ENCODE data around the gene PNCK.
"Not testable (repeated sequence)": the region's sequence is repeated elsewhere in the genome, so short reads cannot be mapped to it uniquely, and the experiment has no call there.

PNCK gene

GRCh38 chrX:153673428-153674218, at the start of gene PNCK:
PNCK (minus strand) TSS chrX:153673813; CDS start chrX:153673076, 737 bp downstream.
- no peak for DNase-seq
- in situ Hi-C loops (cut with HindIII; ENCODE audit: low pct_ligation_motif_present, low pct_unique_long_range_greater_than_20kb, low sequenced_read_pairs) = no loop called here

GRCh38 chrX:153722704-153723350, 49.2 kb upstream of the PNCK start:
- no peak for DNase-seq
- in situ Hi-C loops (cut with HindIII; ENCODE audit: low pct_ligation_motif_present, low pct_unique_long_range_greater_than_20kb, low sequenced_read_pairs) = no loop called here

GRCh38 chrX:153719701-153720100, 46.1 kb upstream of the PNCK start:
- in situ Hi-C loops (cut with HindIII; ENCODE audit: low pct_ligation_motif_present, low pct_unique_long_range_greater_than_20kb, low sequenced_read_pairs) = no loop called here
- no peak for DNase-seq

DNA sequence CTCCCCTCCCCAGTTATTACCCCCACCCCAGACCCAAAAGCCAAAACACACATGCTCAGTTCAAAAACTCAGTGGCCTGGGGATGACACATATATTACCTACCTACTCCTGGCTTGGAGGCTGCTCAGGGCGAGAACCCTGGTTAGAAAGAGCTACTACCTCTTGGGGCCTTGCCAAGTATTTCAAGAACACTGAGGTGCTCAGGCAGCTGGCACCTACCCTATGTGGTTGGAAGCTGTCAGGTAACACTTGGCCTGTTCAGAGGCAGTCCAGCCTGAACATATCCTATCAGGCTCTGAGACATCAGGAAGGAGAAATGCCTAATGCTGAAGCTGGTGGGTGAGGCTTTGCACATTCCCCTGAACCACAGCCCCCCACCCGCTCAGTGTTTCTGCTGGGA, 45.6 kb upstream of the PNCK start:
- DNase-seq = no peak
- in situ Hi-C loops (cut with HindIII; ENCODE audit: low pct_ligation_motif_present, low pct_unique_long_range_greater_than_20kb, low sequenced_read_pairs) = no loop called here

GRCh38 chrX:153717445-153717844, 43.8 kb upstream of the PNCK start:
- no peak for DNase-seq
- in situ Hi-C loops (cut with HindIII; ENCODE audit: low pct_ligation_motif_present, low pct_unique_long_range_greater_than_20kb, low sequenced_read_pairs) = no loop called here

- no peak for DNase-seq
- in situ Hi-C loops (cut with HindIII; ENCODE audit: low pct_ligation_motif_present, low pct_unique_long_range_greater_than_20kb, low sequenced_read_pairs) = no loop called here
Measured at GRCh38 chrX:153714256-153714655, 40.6 kb upstream of the PNCK start.

GRCh38 chrX:153709726-153710674, 36.4 kb upstream of the PNCK start:
- in situ Hi-C loops (cut with HindIII; ENCODE audit: low pct_ligation_motif_present, low pct_unique_long_range_greater_than_20kb, low sequenced_read_pairs) = no loop called here

DNA sequence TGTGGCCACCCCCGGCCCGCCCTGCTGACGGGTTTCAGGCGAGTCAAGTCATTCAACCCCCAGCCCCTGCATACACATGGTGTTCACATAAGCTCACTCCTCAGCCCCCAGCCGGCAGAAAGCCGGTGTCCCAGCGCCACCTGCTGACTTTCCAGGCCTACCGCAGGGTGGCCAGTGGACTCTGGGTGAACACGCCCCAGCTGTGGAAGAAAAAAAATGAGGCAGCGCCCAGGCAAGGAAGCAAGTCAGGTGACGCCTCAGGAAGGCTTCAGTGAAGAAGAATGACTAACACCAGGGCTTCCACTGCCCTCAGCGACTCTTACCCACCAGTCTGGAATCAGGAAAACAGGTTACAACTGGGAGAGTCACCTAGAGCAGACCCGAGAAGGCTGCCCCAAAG, 34.8 kb upstream of the PNCK start:
- in situ Hi-C loops (cut with HindIII; ENCODE audit: low pct_ligation_motif_present, low pct_unique_long_range_greater_than_20kb, low sequenced_read_pairs) = no loop called here
- peak; percentile 83 for DNase-seq

More at GRCh38 chrX:153709726-153710674, 36.4 kb upstream of the PNCK start:
- DNase-seq = no peak

GRCh38 chrX:153707406-153707805, 33.8 kb upstream of the PNCK start:
- DNase-seq = no peak
- in situ Hi-C loops (cut with HindIII; ENCODE audit: low pct_ligation_motif_present, low pct_unique_long_range_greater_than_20kb, low sequenced_read_pairs) = no loop called here

- no peak for DNase-seq
- in situ Hi-C loops (cut with HindIII; ENCODE audit: low pct_ligation_motif_present, low pct_unique_long_range_greater_than_20kb, low sequenced_read_pairs) = no loop called here
Measured at GRCh38 chrX:153706799-153707198, 33.2 kb upstream of the PNCK start.

DNA sequence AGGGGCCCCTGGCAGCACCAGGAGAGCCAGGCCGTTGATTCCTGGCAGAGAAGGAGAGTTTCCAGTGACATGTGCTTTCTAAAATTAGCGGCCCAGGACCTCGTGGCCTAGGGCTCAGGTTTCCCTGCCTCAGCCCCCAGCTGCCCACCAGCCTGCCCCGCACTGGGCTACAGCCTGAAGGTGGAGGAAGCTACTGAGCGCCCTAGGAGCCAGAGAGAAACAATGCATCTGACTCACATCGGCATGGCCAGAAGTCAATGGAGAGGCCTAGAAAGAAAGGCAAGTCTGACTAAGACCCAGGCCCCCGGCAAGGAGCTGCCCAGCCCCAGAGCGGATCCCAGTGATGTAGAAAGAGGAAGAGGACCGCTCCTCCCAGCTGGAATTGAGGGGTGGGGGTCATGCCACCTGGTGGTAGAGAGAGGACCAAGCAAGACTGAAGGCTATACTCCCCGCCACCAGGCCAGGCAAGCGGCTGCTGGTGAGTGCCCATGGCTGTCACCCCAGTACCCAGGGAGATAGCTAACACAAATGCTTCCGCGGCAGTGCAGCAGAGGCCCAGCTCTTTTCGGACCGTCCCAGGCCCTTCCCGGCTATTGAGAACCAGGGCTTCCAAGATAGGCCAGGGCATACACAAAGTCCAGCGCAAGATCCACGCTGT, 31.9 kb upstream of the PNCK start:
- DNase-seq; in situ Hi-C loops (cut with HindIII; ENCODE audit: low pct_ligation_motif_present, low pct_unique_long_range_greater_than_20kb, low sequenced_read_pairs): not testable (repeated sequence)

DNA sequence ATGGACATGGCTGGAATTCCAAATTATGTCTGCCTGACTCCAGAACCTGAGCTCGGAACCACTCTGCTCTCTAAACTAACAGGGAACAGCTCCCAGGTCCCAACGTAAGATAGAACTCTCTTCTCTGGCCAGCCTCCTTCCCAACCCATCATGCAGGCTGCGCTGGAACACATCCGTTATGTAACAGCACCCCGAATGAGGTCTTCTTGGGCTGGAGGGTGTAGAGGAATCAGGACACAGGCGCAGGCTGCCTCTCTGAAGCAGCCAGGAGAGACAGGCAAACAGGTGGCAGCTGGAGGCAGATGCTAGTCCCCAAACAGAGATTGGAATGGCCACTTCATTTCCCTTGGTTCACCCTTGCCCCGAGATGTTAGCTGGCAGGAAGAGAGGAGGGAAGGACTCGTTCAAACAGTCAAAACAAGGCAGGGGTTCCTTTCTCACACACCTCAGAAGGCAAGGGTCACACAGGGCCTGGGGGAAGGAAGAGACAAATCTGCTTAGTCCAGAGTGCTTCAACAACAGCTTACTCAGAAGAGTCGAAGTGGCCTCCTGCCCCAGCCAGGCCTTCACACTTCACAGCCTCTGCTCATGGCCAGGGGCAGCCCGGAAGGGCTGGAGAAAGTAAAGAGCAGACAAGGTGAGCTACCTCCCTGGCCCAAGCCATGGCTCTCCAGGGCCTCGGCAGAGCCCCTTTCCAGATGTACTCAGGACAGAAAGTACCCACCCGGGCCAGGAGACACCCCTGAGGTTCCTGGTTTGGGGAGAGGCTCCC, 31.2 kb upstream of the PNCK start:
- in situ Hi-C loops (cut with HindIII; ENCODE audit: low pct_ligation_motif_present, low pct_unique_long_range_greater_than_20kb, low sequenced_read_pairs) = not testable (repeated sequence)

DNA sequence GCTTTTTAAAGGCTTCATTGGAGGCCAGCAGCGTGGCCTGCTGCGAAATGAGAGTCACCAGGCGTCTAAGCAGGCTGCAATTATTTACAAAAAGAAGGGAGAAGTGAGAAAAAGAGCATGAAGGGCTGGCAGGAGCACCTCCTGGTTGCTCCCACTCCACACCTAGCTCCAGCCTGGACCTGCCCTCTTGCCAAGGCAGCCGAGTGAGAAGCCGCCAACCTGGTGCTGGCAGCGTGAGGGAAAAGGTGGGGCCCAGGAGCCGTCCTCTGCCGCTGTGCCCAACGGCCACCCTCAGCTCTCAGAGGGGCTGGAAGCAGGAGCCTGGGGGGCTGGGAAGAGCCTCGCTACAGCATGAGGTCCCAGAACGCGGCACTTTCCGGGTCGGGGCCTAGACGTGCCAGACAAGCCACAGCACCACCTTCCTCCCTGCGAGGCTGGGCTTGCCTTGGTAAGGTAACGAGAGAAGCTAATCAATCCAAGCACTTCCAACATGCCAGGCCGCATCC, 30.5 kb upstream of the PNCK start:
- DNase-seq = no peak
- in situ Hi-C loops (cut with HindIII; ENCODE audit: low pct_ligation_motif_present, low pct_unique_long_range_greater_than_20kb, low sequenced_read_pairs) = no loop called here

More for the DNA sequence above, 31.2 kb upstream of the PNCK start:
- not testable (repeated sequence) for DNase-seq

- in situ Hi-C loops (cut with HindIII; ENCODE audit: low pct_ligation_motif_present, low pct_unique_long_range_greater_than_20kb, low sequenced_read_pairs) = no loop called here
- DNase-seq = no peak
Measured at GRCh38 chrX:153703036-153703370, 29.4 kb upstream of the PNCK start.

- DNase-seq = no peak
- in situ Hi-C loops (cut with HindIII; ENCODE audit: low pct_ligation_motif_present, low pct_unique_long_range_greater_than_20kb, low sequenced_read_pairs) = no loop called here
Measured at GRCh38 chrX:153702336-153703035, 28.9 kb upstream of the PNCK start.

GRCh38 chrX:153701706-153702105, 28.1 kb upstream of the PNCK start:
- in situ Hi-C loops (cut with HindIII; ENCODE audit: low pct_ligation_motif_present, low pct_unique_long_range_greater_than_20kb, low sequenced_read_pairs) = no loop called here
- no peak for DNase-seq

DNA sequence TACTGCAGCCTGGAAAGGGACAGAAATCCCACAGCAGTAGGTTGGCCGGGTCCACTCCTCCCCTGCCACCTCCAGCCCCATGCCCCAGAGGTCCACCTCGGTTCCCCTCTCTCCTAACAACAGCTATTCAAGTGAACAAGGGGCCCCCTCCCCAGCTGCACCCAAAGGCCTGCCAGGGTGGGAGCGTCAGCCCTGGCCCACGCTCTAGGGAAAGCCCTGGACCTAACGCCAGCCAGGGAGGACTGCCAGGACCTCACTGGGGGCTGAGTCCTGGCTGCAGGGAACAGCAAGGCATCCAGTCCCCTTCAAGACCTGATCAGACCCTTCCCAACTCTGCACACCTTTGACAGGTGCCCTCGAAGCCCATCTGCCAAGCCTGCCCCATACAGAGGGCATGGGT, 27.4 kb upstream of the PNCK start:
- no peak for DNase-seq
- in situ Hi-C loops (cut with HindIII; ENCODE audit: low pct_ligation_motif_present, low pct_unique_long_range_greater_than_20kb, low sequenced_read_pairs) = no loop called here
